NB4 (cell line): ENCODE measurements around the gene TELO2.

Source experiments
- MAX ChIP-seq: IDR thresholded peaks from 2 replicates; pipeline ENCODE4 v1.6.1; 2011; ENCODE audit warnings: low read depth, low read length
- TF ChIP-seq, protein P1 (sequence below): IDR thresholded peaks from one replicate; pipeline ENCODE4 v1.5.1; 2012; ENCODE audit warnings: low read depth, low read length

DNA sequence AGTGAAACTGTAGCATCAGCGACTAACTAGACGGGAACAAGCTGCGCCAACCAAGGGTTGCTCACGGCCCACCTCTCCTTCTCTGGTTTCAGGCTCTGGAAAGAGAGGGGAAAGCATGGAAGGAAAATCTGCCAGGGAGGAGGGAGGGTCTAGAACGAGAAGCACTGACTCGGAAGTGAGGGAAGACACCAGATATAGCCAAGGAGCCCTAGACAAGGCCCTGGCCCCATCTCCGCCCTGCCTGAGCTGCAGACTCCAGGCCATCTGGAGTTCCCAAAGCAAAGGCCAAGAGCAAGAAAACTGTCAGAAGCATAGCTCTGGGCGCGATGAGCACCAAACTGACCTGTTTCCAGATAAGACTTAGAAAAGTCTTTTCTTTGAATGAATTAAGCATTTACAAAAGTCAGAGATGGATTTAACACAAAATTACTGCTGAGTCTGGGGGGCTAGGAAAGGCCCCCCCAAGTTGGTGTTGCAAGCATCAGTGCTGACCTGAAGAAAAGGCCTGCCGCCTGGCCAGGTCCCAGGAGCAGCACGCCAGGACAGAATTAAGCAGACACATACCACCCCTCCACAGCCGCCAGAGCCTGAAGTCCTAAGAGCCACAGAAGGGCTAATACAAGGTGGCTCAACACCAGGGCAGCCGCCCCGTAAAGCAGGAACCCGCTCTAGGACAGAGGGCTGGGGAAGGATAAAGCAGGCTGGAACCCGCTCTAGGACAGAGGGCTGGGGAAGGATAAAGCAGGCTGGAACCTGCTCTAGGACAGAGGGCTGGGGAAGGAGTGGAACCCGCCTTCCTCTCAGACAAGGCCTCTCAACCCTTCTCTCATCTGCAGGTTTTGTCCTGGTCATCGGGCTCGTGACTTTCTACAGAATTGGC, 61.0 kb downstream of the TELO2 start:
- no peak for TF ChIP-seq MAX
- TF ChIP-seq, protein P1, sequence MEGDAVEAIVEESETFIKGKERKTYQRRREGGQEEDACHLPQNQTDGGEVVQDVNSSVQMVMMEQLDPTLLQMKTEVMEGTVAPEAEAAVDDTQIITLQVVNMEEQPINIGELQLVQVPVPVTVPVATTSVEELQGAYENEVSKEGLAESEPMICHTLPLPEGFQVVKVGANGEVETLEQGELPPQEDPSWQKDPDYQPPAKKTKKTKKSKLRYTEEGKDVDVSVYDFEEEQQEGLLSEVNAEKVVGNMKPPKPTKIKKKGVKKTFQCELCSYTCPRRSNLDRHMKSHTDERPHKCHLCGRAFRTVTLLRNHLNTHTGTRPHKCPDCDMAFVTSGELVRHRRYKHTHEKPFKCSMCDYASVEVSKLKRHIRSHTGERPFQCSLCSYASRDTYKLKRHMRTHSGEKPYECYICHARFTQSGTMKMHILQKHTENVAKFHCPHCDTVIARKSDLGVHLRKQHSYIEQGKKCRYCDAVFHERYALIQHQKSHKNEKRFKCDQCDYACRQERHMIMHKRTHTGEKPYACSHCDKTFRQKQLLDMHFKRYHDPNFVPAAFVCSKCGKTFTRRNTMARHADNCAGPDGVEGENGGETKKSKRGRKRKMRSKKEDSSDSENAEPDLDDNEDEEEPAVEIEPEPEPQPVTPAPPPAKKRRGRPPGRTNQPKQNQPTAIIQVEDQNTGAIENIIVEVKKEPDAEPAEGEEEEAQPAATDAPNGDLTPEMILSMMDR, result no peak
